ENCODE results near the gene ARFGEF3.

The ARFGEF3 gene

GRCh38 chr6:138246650-138247440, 85.1 kb downstream of the ARFGEF3 start:
- DNase-seq, result no peak

- DNase-seq, result no peak
Measured at GRCh38 chr6:138248011-138248410, 86.3 kb downstream of the ARFGEF3 start.

- DNase-seq, result no peak
Measured at GRCh38 chr6:138248878-138249277, 87.1 kb downstream of the ARFGEF3 start.

DNA sequence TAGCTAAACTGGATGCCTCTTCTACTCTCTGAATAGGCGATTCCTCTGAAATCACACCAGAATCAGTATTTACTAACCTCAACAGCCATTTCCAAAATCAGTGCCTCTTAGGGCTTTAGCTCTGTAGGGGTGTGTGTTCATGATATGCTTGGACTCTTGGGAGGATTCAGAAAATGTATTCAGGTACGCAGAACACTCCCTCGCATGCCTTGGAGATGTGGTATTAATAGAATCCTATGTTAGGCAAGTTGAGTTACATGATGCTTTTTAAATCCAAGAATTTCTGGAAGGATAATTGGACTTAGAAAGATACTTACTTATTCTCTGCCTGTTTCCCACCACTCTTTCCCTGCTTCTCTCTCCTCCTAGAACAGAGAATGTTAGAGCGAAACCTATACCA, 88.3 kb downstream of the ARFGEF3 start:
- no peak for DNase-seq

DNA sequence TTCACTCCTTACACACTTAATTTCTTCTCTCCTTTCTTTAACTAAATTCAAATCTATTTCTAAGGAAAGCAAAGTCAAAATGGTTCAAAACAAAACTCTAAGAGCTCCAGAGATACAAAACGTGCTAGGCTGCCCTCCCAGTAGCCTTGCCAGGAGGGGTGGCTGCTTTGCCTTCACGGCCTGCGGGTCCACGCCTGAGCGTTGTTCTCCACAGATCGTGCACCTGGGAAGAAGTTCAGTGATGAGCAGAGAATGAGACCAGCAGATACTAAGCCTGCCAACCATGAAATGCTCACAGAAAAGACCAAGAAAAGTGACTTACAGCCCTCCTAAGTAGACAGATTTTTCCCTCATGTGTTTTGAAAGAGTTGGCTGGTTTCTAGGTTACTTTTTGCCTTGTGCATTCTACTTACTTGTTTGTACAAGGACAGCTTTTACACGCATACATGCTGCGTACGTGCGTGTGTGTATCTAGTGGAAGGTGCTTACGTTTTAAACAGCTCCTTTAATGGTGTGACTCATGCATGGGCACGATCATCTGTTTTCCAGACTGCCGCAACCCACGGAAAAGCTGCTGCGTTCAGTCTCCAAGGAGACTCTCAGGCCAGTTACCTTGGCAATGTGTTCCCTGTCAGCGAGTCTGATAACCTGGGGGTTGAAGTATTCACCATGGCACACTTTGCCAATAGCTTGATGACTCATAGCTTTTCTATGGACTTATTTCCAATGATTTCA, 88.9 kb downstream of the ARFGEF3 start:
- DNase-seq, result no peak

DNA sequence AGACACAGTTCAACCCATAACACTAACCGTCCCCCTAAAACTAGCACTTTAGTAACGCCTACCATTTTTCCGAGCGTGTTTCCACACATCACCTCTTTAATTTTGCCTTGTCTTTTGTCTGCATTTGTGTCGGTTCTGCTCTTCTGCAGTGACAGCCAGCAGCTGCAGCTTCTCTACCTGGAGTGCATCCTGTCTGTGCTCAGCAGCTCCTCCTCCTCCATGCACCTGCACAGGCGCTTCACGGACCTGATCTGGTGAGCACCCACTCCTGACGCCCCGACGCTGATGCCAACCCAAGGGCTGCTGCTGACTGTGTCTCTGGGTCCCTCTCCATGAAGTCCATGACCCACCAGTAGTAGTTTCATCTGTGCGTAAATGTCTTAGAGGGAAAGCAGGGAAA, 92.0 kb downstream of the ARFGEF3 start:
- no peak for DNase-seq

- no peak for DNase-seq
Measured at GRCh38 chr6:138255443-138255842, 93.7 kb downstream of the ARFGEF3 start.

GRCh38 chr6:138257638-138258040, 95.9 kb downstream of the ARFGEF3 start:
- no peak for DNase-seq

DNA sequence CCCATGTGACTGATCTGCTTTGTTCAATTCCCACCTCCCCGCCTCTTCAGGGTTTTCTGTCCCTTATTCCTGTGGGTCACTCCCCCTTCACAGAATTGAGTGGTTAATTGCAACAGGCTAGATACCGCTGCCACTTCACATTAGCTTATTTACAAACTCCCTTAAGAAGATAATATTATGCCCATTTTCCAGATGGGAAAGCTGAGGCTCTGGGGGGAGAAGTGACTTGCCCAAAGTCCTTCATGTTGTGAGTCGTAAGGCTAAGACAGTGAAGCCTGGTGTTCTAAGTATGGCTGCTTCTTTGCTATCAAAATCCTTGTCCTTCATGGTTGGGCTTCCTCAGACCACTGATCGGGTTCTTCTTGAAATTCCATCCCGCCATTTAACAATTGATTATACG, 96.5 kb downstream of the ARFGEF3 start:
- no peak for DNase-seq

GRCh38 chr6:138258991-138259390, 97.3 kb downstream of the ARFGEF3 start:
- DNase-seq, result no peak

- no peak for DNase-seq
Measured at GRCh38 chr6:138261116-138261780, 99.5 kb downstream of the ARFGEF3 start.

GRCh38 chr6:138263963-138264362, 102.2 kb downstream of the ARFGEF3 start:
- DNase-seq, result no peak

GRCh38 chr6:138264372-138264880, 102.7 kb downstream of the ARFGEF3 start:
- DNase-seq, result no peak

- no peak for DNase-seq
Measured at GRCh38 chr6:138266095-138266494, 104.4 kb downstream of the ARFGEF3 start.

GRCh38 chr6:138267971-138268895, 106.5 kb downstream of the ARFGEF3 start:
- no peak for DNase-seq

DNA sequence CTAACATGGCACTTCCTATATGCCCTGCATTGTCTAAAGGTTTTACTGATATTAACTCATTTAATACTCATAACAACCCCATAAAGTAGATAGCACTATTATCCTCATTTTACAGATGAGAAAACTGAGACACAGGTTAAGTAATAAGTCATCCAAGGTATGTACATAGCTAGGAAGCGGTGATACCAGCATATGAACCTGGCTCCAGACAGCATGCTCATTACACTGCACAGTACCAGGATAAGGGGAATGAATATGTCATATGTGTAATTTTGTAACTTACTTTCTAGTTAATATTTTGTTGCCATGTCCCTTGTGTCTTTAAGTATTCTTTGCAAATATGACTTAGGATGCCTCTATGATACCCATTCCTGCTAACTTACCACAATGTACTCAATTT, 109.7 kb downstream of the ARFGEF3 start:
- DNase-seq, result no peak

DNA sequence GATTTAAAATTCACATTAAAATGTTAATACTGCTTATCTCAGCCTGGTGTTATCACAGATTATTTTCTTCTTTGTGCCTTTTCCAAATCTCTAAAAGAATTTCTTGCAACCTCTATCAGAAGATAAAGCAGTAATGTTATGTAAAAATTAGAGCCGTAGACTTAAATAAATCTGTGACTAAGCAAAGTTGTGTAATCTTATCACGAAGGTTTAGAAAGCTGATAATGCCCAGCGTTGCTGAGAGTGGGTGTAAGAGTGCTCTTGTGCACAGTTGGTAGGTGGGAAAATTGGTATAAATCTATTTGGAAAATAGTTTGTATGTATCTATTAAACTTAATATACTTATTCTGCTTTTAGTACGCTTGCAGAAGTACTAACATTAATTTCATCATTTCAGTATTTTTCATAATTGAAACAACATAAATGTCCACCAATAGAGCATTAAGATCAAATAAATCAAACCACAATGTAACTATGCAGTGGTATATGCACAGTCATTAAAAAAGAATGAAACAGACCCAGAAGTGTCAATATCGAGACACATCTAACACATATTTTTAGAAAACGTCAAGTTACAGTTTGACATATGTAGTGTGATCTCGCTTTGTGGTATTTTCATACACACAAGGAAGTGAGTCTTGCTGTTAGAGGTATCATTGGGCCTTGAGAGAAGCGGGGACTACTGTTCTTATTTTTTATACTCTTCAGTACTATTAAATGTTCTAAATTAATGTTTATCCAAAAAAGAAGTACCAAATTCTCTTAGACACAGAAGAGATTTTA, 111.0 kb downstream of the ARFGEF3 start:
- no peak for DNase-seq

DNA sequence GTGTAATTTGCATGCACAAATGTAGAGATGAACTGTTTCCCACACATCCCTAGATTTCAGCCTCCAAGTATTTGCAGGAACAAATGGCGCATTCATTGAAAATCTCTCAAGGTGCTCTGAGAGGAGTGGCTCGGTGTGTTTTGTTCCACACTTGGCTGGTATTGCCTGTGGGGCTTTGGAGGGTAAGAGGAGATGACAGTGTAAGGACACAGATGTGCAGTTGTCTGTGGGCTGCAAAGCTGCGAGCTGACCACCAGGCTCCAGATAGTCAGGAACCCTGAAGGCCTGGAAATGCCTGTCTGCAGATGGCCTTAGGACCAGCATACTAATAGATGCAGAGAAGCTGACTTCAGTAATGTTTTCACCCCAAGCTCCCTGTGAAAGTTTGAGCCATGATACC, 114.2 kb downstream of the ARFGEF3 start:
- DNase-seq, result no peak

DNA sequence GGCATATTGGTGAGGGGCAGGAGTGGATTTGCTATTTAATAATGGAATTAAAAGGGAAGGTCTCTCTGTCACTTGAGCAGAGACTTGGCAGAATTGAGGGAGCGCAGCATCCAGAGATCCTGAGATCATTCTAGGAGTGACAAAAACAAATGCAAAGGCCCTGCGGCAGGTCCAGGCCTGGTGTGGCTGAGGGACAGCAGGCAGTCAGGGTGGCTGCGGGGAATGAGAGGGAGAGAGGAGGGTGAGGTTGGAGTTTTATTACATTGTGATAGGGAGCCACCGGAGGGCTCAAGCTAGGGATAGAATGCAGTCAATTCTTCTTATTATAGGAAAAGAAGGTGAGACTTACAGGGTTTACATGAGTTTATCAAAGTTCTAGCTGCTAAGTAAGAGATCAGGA, 116.1 kb downstream of the ARFGEF3 start:
- DNase-seq, result no peak

- DNase-seq, result no peak
Measured at GRCh38 chr6:138278326-138278725, 116.6 kb downstream of the ARFGEF3 start.

DNA sequence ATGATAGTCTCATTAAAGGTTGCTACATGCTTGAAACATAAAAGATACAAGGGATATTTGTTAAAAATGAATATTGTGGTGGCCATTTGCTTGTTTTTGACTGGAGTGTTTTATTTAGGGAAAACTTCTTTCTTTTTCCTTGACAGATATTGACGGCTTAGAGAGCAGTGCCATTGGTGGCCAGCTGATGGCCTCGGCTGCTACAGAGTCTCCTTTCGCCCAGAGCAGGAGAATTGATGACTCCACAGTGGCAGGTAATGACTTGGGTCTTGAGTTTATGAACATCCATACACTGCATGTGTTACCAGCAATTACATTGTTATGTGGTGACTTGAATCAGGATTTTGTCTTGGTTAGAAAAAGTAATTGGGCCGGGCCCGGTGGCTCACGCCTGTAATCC, 124.1 kb downstream of the ARFGEF3 start:
- DNase-seq, result no peak

DNA sequence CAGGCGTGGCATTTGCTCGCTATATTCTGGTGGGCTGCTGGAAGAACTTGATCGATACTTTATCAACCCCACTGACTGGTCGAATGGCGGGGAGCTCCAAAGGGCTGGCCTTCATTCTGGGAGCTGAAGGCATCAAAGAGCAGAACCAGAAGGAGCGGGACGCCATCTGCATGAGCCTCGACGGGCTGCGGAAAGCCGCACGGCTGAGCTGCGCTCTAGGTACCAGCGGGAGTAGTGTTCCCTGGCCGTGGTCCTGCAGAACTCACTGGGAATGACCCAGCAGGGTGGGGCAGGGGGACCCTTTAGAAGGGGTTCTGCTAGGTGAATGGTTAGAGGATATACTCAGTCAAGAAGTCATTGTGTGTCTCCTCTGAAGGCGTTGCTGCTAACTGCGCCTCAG, 125.0 kb downstream of the ARFGEF3 start:
- no peak for DNase-seq
